ENCODE results near the gene UBR2. TPM values are rescaled to one million over a fixed set of nuclear protein-coding genes. Genes with fewer than 3 reads are reported as not detected.

UBR2 gene
- total RNA-seq, 2 experiments from 2014 or later = 23.1 to 23.5 TPM

Other genes starting within 250 kb of the UBR2 start
- 1 to 10 TPM; 6.7 to 6.9 TPM for gene TRERF1, start 112.1 kb upstream of the UBR2 start, total RNA-seq
- gene PRPH2, start 158.6 kb downstream of the UBR2 start, total RNA-seq = not detected
- gene TBCC, start 182.1 kb downstream of the UBR2 start, total RNA-seq = 10 to 100 TPM; 12.6 to 12.9 TPM
- gene BICRAL, start 218.0 kb downstream of the UBR2 start, total RNA-seq = 1 to 10 TPM; 7.8 to 7.9 TPM

Measured in activated naive CD4-positive, alpha-beta T cell treated with anti-CD3 and anti-CD28 coated beads for 36 hours (primary cell).